H9 (cell line): ENCODE data around the gene TCERG1L. TPM values are rescaled to one million over a fixed set of nuclear protein-coding genes. Genes with fewer than 3 reads are reported as not detected.

Experiments used
- DNase-seq: peaks from one replicate; pipeline ENCODE4 v3.0.0-alpha.2; 2017
- H2AFZ ChIP-seq: one replicate; pipeline ENCODE4 v1.6.1; 2013; ENCODE audit warnings: mild to moderate bottlenecking, low read length, control low read depth, moderate library complexity
- H2AK5ac ChIP-seq: 2 replicates; pipeline ENCODE4 v1.6.1; 2013; ENCODE audit warnings: low read length, control low read depth, mixed read lengths; ENCODE audit not compliant: insufficient read length
- H2BK120ac ChIP-seq: one replicate; pipeline ENCODE4 v1.6.1; 2013; ENCODE audit warnings: low read depth, mild to moderate bottlenecking, low read length, control low read depth, inconsistent platforms; ENCODE audit not compliant: poor library complexity, severe bottlenecking
- H2BK12ac ChIP-seq: 2 replicates; pipeline ENCODE4 v1.6.1; 2013; ENCODE audit warnings: low read length, control low read depth, mixed read lengths, low read depth; ENCODE audit not compliant: insufficient read length
- H2BK15ac ChIP-seq: 2 replicates; pipeline ENCODE4 v1.6.1; 2013; ENCODE audit warnings: low read depth, low read length, control low read depth
- H2BK20ac ChIP-seq: one replicate; pipeline ENCODE4 v1.6.1; 2013; ENCODE audit warnings: low read depth, mild to moderate bottlenecking, low read length, control low read depth, inconsistent platforms; ENCODE audit not compliant: poor library complexity, severe bottlenecking
- H2BK5ac ChIP-seq: 2 replicates; pipeline ENCODE4 v1.6.1; 2013; ENCODE audit warnings: low read length, control low read depth, mixed read lengths; ENCODE audit not compliant: insufficient read length
- H3K14ac ChIP-seq: 2 replicates; pipeline ENCODE4 v1.6.1; 2013; ENCODE audit warnings: low read length, control low read depth; ENCODE audit not compliant: insufficient read depth
- H3K18ac ChIP-seq: 2 replicates; pipeline ENCODE4 v1.6.1; 2013; ENCODE audit warnings: low read depth, mild to moderate bottlenecking, mixed read lengths, low read length, control low read depth; ENCODE audit not compliant: insufficient read length
- H3K23ac ChIP-seq: 2 replicates; pipeline ENCODE4 v1.6.1; 2013; ENCODE audit warnings: low read length, control low read depth, mixed read lengths, low read depth; ENCODE audit not compliant: insufficient read length
- H3K23me2 ChIP-seq: 2 replicates; pipeline ENCODE4 v1.6.1; 2013; ENCODE audit warnings: low read depth, mild to moderate bottlenecking, mixed read lengths, low read length, control low read depth; ENCODE audit not compliant: insufficient read length, poor library complexity, severe bottlenecking
- H3K27ac ChIP-seq: 2 replicates; pipeline ENCODE4 v1.5.1; 2013; ENCODE audit warnings: low read length, control low read depth, mixed read lengths, low read depth; ENCODE audit not compliant: insufficient read length
- H3K27me3 ChIP-seq: 2 replicates; pipeline ENCODE4 v1.6.1; 2013; ENCODE audit warnings: low read length, control low read depth, inconsistent platforms; ENCODE audit not compliant: insufficient read depth
- H3K4ac ChIP-seq: 2 replicates; pipeline ENCODE4 v1.6.1; 2013; ENCODE audit warnings: low read depth, mild to moderate bottlenecking, control low read depth, inconsistent platforms, low read length, moderate library complexity
- H3K4me1 ChIP-seq: 2 replicates; pipeline ENCODE4 v1.6.1; 2013; ENCODE audit warnings: low read length, control low read depth, inconsistent platforms; ENCODE audit not compliant: insufficient read depth
- H3K4me2 ChIP-seq: 2 replicates; pipeline ENCODE4 v1.6.1; 2013; ENCODE audit warnings: low read length, control low read depth, mixed read lengths; ENCODE audit not compliant: insufficient read length, insufficient read depth
- H3K56ac ChIP-seq: 2 replicates; pipeline ENCODE4 v1.6.1; 2013; ENCODE audit warnings: low read depth, mild to moderate bottlenecking, mixed read lengths, low read length, control low read depth; ENCODE audit not compliant: insufficient read length
- H3K79me1 ChIP-seq: 2 replicates; pipeline ENCODE4 v1.6.1; 2013; ENCODE audit warnings: low read depth, mild to moderate bottlenecking, moderate library complexity, low read length, control low read depth, inconsistent platforms; ENCODE audit not compliant: insufficient read depth, poor library complexity, severe bottlenecking
- H3K79me2 ChIP-seq: 2 replicates; pipeline ENCODE4 v1.6.1; 2013; ENCODE audit warnings: low read length, control low read depth, inconsistent platforms; ENCODE audit not compliant: insufficient read depth
- H3K9ac ChIP-seq: 2 replicates; pipeline ENCODE4 v1.6.1; 2013; ENCODE audit warnings: low read length, control low read depth, mixed read lengths; ENCODE audit not compliant: insufficient read length; ENCODE audit errors: extremely low read depth
- H3K9me3 ChIP-seq: one replicate; pipeline ENCODE4 v1.6.1; 2013; ENCODE audit warnings: low read depth, low read length, inconsistent platforms; ENCODE audit not compliant: control insufficient read depth
- H3T11ph ChIP-seq: one replicate; pipeline ENCODE4 v1.6.1; 2013; ENCODE audit warnings: mild to moderate bottlenecking, low read length, control low read depth, inconsistent platforms
- H4K20me1 ChIP-seq: one replicate; pipeline ENCODE4 v1.6.1; 2013; ENCODE audit not compliant: control insufficient read depth, insufficient read length, insufficient read depth
- H4K5ac ChIP-seq: 2 replicates; pipeline ENCODE4 v1.6.1; 2013; ENCODE audit warnings: low read depth, mild to moderate bottlenecking, mixed read lengths, low read length, control low read depth; ENCODE audit not compliant: insufficient read length
- H4K8ac ChIP-seq: replicated peaks from 2 replicates; pipeline ENCODE4 v1.6.1; 2013; ENCODE audit warnings: low read length, control low read depth, mixed read lengths, low read depth; ENCODE audit not compliant: insufficient read length
- H4K91ac ChIP-seq: 2 replicates; pipeline ENCODE4 v1.6.1; 2013; ENCODE audit warnings: low read depth, mild to moderate bottlenecking, moderate library complexity, mixed read lengths, low read length, control low read depth; ENCODE audit not compliant: insufficient read length
- H3K27ac Mint-ChIP-seq, 3 experiments: 2 replicates in 2 of 3; 3 replicates in 1 of 3; pipeline ENCODE4 v1.8.0; 2020 to 2021; ENCODE audit warnings: mixed read lengths in 3 of 3, mild to moderate bottlenecking in 1 of 3, moderate library complexity in 1 of 3
- H3K27me3 Mint-ChIP-seq: 2 replicates; pipeline ENCODE4 v1.8.0; 2021; ENCODE audit warnings: low read depth, mild to moderate bottlenecking, moderate library complexity, mixed read lengths
- H3K36me3 Mint-ChIP-seq, 3 experiments: 2 replicates in 2 of 3; 3 replicates in 1 of 3; pipeline ENCODE4 v1.8.0; 2020 to 2021; ENCODE audit warnings: low read depth in 3 of 3, mixed read lengths in 3 of 3; ENCODE audit not compliant: insufficient read depth in 1 of 3
- H3K4me1 Mint-ChIP-seq, 2 experiments: 2 replicates each; pipeline ENCODE4 v1.8.0; 2020; ENCODE audit warnings: mixed read lengths in 2 of 2
- H3K4me3 Mint-ChIP-seq, 2 experiments: 2 replicates in 1 of 2; 3 replicates in 1 of 2; pipeline ENCODE4 v1.8.0; 2020 to 2021; ENCODE audit warnings: mild to moderate bottlenecking in 2 of 2, mixed read lengths in 2 of 2, moderate library complexity in 1 of 2
- H3K9me3 Mint-ChIP-seq, 2 experiments: 2 replicates in 1 of 2; 3 replicates in 1 of 2; pipeline ENCODE4 v1.8.0; 2020; ENCODE audit warnings: mild to moderate bottlenecking in 2 of 2, mixed read lengths in 2 of 2, moderate library complexity in 1 of 2
- WGBS: extraction: QIAGEN DNeasy Blood & Tissue Kit; methylation state at CpG from one replicate; pipeline ENCODE4 v1.1.7; 2013; ENCODE audit warnings: missing lambda C conversion rate, low lambda C conversion rate, mixed read lengths; ENCODE audit not compliant: insufficient read length; ENCODE audit errors: extremely low coverage; 5-methylcytosine and 5-hydroxymethylcytosine counted together
- total RNA-seq: library from RNA; stranded (reverse); gene quantifications from 2 replicates; pipeline ENCODE4 v1.2.1, GENCODE V29; 2021
- TF ChIP-seq, protein P1 (sequence below): fragments of 200-600 bp; sonication (generic); conservative IDR thresholded peaks from 3 replicates; pipeline ENCODE4 v1.8.0; 2021; ENCODE audit warnings: antibody characterized with exemption, mild to moderate bottlenecking

TCERG1L gene
- total RNA-seq, 1 experiment from 2014 or later = 3.3 TPM

- no peaks in the 10 kb centered on the region; a peak in 1 of 4 replicates for H3K4me1 Mint-ChIP-seq
- no peak overlapping the region for H3K56ac ChIP-seq
- H3K27ac ChIP-seq = no peak overlapping the region
- H4K8ac ChIP-seq = no peak overlapping the region
- H3K4me3 Mint-ChIP-seq = no peak overlapping the region
- no CpG with 5 or more reads among the region's 13 CpGs for WGBS
- H3K9me3 Mint-ChIP-seq = no peaks in the 10 kb centered on the region
- H2AFZ ChIP-seq = no peak overlapping the region
- no peak overlapping the region for H2AK5ac ChIP-seq
- no peak overlapping the region for H2BK120ac ChIP-seq
- H2BK5ac ChIP-seq = no peak overlapping the region
- H3K79me1 ChIP-seq = no peaks in the 10 kb centered on the region
- peaks cover 2% of the 10 kb centered on the region; the same call in 1 of the 2 replicates for H3K27me3 Mint-ChIP-seq
- no peak overlapping the region for H3K18ac ChIP-seq
- no peak for DNase-seq
- H4K91ac ChIP-seq = no peak overlapping the region
- H3K4me1 ChIP-seq = no peaks in the 10 kb centered on the region
- no peaks in the 10 kb centered on the region for H3K79me2 ChIP-seq
- H3T11ph ChIP-seq = no peak overlapping the region
- H4K5ac ChIP-seq = no peak overlapping the region
- no peak overlapping the region for H3K27ac Mint-ChIP-seq
- no peaks in the 10 kb centered on the region for H4K20me1 ChIP-seq
- H3K23me2 ChIP-seq = no peaks in the 10 kb centered on the region
- H2BK12ac ChIP-seq = no peak overlapping the region
- TF ChIP-seq, protein P1, sequence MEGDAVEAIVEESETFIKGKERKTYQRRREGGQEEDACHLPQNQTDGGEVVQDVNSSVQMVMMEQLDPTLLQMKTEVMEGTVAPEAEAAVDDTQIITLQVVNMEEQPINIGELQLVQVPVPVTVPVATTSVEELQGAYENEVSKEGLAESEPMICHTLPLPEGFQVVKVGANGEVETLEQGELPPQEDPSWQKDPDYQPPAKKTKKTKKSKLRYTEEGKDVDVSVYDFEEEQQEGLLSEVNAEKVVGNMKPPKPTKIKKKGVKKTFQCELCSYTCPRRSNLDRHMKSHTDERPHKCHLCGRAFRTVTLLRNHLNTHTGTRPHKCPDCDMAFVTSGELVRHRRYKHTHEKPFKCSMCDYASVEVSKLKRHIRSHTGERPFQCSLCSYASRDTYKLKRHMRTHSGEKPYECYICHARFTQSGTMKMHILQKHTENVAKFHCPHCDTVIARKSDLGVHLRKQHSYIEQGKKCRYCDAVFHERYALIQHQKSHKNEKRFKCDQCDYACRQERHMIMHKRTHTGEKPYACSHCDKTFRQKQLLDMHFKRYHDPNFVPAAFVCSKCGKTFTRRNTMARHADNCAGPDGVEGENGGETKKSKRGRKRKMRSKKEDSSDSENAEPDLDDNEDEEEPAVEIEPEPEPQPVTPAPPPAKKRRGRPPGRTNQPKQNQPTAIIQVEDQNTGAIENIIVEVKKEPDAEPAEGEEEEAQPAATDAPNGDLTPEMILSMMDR = no peak
- no peak overlapping the region; the same call in 1 of the 2 replicates for H3K14ac ChIP-seq
- H3K9me3 ChIP-seq = no peaks in the 10 kb centered on the region
- H3K36me3 Mint-ChIP-seq = peaks cover 0 to under 1% (median 0%) of the 10 kb centered on the region in 3 experiments; a peak in 1 of 7 replicates
- H3K27me3 ChIP-seq = no peaks in the 10 kb centered on the region
- no peak overlapping the region for H2BK15ac ChIP-seq
- no peak overlapping the region for H3K4ac ChIP-seq
- H3K23ac ChIP-seq = no peak overlapping the region
- H3K4me2 ChIP-seq = no peak overlapping the region
- no peak overlapping the region for H2BK20ac ChIP-seq
- H3K9ac ChIP-seq = no peak overlapping the region
Measured at GRCh38 chr10:131271195-131271880, 40.2 kb downstream of the TCERG1L start.
